Measurements from ENCODE around the gene TAF11L7. TPM values are rescaled to one million over a fixed set of nuclear protein-coding genes. Genes with fewer than 3 reads are reported as not detected.

Gene TAF11L7
- total RNA-seq: not detected in 2 replicates

GRCh38 chr5:17585658-17586057 lies at the start of gene TAF11L7:
Gene TAF11L7, minus strand, starts transcription at chr5:17585758.

DNA sequence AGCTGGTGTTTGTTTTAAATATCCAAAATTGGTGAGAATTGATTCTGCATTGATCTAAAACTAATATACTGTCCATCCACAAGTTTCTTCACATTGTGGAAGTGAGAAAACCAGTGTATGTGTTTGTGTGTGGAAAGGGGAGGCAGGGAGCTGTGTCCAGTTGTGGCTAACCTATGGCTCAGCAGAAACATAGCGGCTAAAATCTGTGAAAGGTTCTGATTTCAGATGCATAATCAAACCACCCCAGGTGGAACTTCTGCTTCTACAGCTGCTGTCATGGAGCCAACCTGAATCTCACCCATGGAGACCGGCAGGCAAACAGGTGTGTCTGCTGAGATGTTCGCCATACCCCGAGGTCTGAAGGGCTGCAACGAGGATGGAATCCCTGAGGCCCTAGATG lies 48.6 kb upstream of the TAF11L7 start, which contains the start of gene TAF11L14:
Gene TAF11L14, plus strand, starts transcription at position 301 of the 400 bp plus-strand sequence.

GRCh38 chr5:17631788-17632187 lies 46.2 kb upstream of the TAF11L7 start, which contains the start of gene TAF11L13:
Gene TAF11L13, plus strand, starts transcription at chr5:17632088.

GRCh38 chr5:17610092-17610491 lies 24.5 kb upstream of the TAF11L7 start, which contains the start of gene TAF11L12:
Gene TAF11L12, plus strand, starts transcription at chr5:17610392.

DNA sequence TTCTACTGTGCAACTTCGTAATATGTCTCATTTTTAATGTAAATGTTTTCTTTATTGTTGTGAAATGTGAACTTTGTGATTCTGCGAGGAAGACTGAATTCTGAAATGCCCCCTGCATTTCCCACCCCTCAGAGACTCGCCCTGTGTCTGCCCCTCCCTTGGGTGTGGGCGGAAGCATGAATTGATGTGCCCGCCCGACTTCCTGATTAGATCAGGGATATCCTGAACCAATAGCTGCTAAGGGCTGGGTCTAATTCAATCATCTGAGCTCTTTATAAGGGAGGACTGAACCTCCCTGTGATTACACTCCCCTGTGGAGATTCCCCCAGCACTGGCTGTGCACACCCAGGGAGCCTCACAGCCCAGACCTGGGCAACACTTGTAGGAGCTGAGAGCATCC lies 18.3 kb upstream of the TAF11L7 start, which contains the start of gene TAF11L11:
Gene TAF11L11, plus strand, starts transcription at position 304 of the 400 bp plus-strand sequence.

DNA sequence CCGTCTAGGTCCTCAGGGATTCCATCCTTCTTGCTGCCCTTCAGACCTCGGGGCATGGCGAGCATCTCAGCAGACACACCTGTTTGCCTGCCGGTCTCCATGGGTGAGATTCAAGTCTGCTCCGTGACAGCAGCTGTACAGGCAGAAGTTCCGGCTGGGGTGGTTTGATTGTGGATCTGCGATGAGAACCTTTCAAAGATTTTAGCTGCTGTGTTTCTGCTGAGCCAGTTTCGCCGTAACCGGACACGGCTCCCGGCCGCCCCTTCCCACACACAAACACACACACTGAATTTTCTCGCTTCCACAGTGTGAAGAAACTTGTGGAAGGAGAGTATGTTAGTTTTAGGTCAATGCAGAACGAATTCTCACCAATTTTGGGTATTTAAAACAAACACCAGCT lies 12.2 kb upstream of the TAF11L7 start, which contains the start of gene TAF11L10:
Gene TAF11L10, minus strand, starts transcription at position 101 of the 400 bp plus-strand sequence.

GRCh38 chr5:17594255-17594654 lies 8.7 kb upstream of the TAF11L7 start, which contains the start of gene TAF11L9:
Gene TAF11L9, minus strand, starts transcription at chr5:17594394.

GRCh38 chr5:17590860-17591259 lies 5.3 kb upstream of the TAF11L7 start, which contains the start of gene TAF11L8:
Gene TAF11L8, minus strand, starts transcription at chr5:17590960.

Other genes starting within 250 kb of the TAF11L7 start
- not detected in 2 replicates for gene TAF11L2, start 87.5 kb downstream of the TAF11L7 start, total RNA-seq
- not detected in 2 replicates for gene TAF11L3, start 67.4 kb downstream of the TAF11L7 start, total RNA-seq
- not detected in 2 replicates for gene TAF11L4, start 64.0 kb downstream of the TAF11L7 start, total RNA-seq
- gene TAF11L5, start 60.5 kb downstream of the TAF11L7 start, total RNA-seq: not detected in 2 replicates
- not detected in 2 replicates for gene TAF11L6, start 57.1 kb downstream of the TAF11L7 start, total RNA-seq
- gene TAF11L8, start 5.2 kb upstream of the TAF11L7 start, total RNA-seq: not detected in 2 replicates
- gene TAF11L9, start 8.6 kb upstream of the TAF11L7 start, total RNA-seq: not detected in 2 replicates
- not detected in 2 replicates for gene TAF11L10, start 12.1 kb upstream of the TAF11L7 start, total RNA-seq
- gene TAF11L11, start 18.4 kb upstream of the TAF11L7 start, total RNA-seq: 0.24 TPM in 1 of 2 replicates, not detected in the other
- gene TAF11L12, start 24.6 kb upstream of the TAF11L7 start, total RNA-seq: 0.48 and 1.3 TPM in 2 replicates
- not detected in 2 replicates for gene TAF11L13, start 46.3 kb upstream of the TAF11L7 start, total RNA-seq
- gene TAF11L14, start 48.7 kb upstream of the TAF11L7 start, total RNA-seq: not detected in 2 replicates

All from tracheal epithelial cell (primary cell).